HL-60 (cell line): ENCODE measurements around the gene DNAJA3.

Source experiments
- GABPA ChIP-seq: IDR thresholded peaks from 2 replicates; pipeline ENCODE4 v1.6.1; 2012; ENCODE audit warnings: low read depth
- POLR2AphosphoS5 ChIP-seq: IDR thresholded peaks from 2 replicates; pipeline ENCODE4 v1.6.1; 2012; ENCODE audit warnings: low read depth
- REST ChIP-seq: IDR thresholded peaks from 2 replicates; pipeline ENCODE4 v1.6.1; 2012; ENCODE audit warnings: low read depth; ENCODE audit not compliant: insufficient replicate concordance
- SPI1 ChIP-seq: IDR thresholded peaks from 2 replicates; pipeline ENCODE4 v1.6.1; 2012; ENCODE audit warnings: low read depth, mild to moderate bottlenecking, borderline replicate concordance
- TF ChIP-seq, protein P1 (sequence below): IDR thresholded peaks from one replicate; pipeline ENCODE4 v1.5.1; 2011; ENCODE audit warnings: low read length, control low read depth, inconsistent platforms; ENCODE audit not compliant: insufficient read depth

GRCh38 chr16:4437366-4437765, 11.7 kb downstream of the DNAJA3 start:
- TF ChIP-seq REST: no peak
- TF ChIP-seq, protein P1, sequence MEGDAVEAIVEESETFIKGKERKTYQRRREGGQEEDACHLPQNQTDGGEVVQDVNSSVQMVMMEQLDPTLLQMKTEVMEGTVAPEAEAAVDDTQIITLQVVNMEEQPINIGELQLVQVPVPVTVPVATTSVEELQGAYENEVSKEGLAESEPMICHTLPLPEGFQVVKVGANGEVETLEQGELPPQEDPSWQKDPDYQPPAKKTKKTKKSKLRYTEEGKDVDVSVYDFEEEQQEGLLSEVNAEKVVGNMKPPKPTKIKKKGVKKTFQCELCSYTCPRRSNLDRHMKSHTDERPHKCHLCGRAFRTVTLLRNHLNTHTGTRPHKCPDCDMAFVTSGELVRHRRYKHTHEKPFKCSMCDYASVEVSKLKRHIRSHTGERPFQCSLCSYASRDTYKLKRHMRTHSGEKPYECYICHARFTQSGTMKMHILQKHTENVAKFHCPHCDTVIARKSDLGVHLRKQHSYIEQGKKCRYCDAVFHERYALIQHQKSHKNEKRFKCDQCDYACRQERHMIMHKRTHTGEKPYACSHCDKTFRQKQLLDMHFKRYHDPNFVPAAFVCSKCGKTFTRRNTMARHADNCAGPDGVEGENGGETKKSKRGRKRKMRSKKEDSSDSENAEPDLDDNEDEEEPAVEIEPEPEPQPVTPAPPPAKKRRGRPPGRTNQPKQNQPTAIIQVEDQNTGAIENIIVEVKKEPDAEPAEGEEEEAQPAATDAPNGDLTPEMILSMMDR: no peak
- no peak for TF ChIP-seq POLR2AphosphoS5
- no peak for TF ChIP-seq GABPA
- TF ChIP-seq SPI1: no peak
